Measurements from ENCODE around the gene PRELID3B.
A peak's percentile ranks its signal among the peaks of the same experiment; 100 is the strongest.
"Not testable (repeated sequence)": the region's sequence is repeated elsewhere in the genome, so short reads cannot be mapped to it uniquely, and the experiment has no call there.

PRELID3B gene

DNA sequence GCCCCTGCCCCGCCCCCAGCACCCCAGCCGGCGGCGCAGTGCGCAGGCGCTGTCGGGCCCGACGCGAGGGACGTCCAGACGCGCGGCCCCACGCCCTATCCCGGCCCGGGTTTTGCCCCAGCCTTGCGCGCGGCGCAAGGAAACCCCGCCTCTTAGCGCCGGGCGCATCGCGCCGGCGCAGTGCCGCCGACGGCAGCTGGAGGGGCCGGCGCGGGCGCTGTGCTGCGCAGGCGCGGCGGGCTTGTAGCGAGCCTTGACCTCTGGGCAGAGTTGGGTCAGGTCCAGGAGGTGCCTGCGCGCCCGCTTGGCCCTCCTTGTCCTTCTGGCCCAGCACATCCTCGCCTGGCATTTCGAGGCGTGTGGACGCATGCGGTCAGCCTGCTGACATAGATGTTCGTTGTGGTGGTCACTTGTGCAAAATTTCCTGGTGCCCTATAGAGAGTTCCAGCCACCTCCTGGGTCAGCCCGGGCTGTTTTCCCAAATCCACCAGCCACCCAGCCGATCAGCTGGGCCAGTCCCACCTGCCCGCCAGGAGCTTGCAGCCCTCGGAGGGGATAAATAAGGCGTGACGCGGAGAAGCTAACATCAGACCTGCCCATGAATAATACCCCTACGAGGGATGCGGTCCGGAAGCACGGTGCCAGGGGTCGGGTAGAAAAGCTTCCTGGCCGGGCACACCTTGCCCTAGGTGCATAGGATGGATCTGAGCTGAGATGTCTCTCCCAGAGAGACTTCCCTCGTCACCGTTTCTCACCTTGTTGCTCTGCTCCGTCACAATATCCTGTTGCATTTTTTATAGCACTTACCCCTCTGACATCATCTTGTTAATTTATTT is 428 bp upstream of the PRELID3B start:
- DNase-seq (ENCODE audit: insufficient read length, low spot score), result peak; percentile 87
- TF ChIP-seq, protein P1, sequence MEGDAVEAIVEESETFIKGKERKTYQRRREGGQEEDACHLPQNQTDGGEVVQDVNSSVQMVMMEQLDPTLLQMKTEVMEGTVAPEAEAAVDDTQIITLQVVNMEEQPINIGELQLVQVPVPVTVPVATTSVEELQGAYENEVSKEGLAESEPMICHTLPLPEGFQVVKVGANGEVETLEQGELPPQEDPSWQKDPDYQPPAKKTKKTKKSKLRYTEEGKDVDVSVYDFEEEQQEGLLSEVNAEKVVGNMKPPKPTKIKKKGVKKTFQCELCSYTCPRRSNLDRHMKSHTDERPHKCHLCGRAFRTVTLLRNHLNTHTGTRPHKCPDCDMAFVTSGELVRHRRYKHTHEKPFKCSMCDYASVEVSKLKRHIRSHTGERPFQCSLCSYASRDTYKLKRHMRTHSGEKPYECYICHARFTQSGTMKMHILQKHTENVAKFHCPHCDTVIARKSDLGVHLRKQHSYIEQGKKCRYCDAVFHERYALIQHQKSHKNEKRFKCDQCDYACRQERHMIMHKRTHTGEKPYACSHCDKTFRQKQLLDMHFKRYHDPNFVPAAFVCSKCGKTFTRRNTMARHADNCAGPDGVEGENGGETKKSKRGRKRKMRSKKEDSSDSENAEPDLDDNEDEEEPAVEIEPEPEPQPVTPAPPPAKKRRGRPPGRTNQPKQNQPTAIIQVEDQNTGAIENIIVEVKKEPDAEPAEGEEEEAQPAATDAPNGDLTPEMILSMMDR (IDR thresholded peaks at IDR 0.05; ENCODE audit: insufficient read depth, missing control alignments), result no peak
- FAIRE-seq, result no peak

DNA sequence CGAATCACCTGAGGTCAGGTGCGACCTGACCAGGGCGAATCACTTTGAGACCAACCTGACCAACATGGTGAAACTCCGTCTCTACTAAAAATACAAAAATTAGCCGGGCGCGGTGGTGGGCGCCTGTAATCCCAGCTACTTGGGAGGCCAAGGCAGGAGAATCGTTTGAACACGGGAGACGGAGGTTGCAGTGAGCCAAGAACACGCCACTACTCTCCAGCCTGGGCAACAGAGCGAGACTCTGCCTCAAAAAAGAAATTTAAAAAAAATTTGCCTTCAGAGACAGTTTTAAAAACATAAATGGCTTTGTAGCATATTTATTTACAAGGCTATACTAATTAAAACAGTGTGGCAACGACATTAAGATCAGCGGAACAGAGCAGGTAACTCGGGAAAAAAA is 1.1 kb downstream of the PRELID3B start:
- DNase-seq (ENCODE audit: insufficient read length, low spot score); FAIRE-seq: not testable (repeated sequence)

DNA sequence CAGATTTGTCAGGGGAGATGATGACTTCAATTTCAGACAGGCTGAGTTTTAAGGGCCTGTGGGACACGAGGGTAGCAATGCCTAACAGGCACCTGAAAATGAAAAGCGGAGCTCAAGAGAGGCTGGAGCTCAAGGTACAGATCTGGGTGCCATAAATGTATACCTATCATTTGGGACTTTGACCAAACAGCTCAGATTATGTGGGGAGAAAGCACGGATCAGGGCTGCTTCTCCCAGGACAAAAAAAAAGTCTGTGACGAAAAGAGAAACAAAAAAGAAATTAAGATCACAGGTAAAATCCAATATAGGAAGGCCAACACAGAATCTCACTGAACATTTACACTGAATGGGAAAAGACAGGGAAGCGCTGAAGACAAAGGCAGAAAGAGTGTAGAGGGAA is 1.9 kb downstream of the PRELID3B start:
- TF ChIP-seq, protein P1 (IDR thresholded peaks at IDR 0.05; ENCODE audit: insufficient read depth, missing control alignments), result no peak
- DNase-seq (ENCODE audit: insufficient read length, low spot score) (no peak), FAIRE-seq (no peak)

DNA sequence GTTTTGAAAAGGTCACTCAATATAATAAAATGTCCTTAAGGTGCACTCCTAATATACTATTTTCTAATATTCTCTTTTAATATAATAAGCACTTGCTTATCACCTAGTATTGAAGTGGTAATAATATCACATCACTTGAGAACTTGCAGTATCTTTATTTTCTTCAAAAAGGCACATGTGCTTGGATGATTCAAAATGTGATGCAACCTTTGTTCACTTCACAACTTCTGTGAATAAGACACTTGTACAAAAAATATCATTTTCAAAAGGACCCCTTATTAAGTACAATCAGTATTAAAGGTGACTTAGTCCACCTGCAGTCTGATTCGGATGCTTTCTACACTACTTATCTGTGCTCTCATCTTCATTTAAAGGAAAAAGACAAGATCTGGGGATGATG is 3.4 kb downstream of the PRELID3B start:
- no peak for DNase-seq (ENCODE audit: insufficient read length, low spot score)
- TF ChIP-seq, protein P1 (IDR thresholded peaks at IDR 0.05; ENCODE audit: insufficient read depth, missing control alignments), result no peak
- FAIRE-seq, result no peak

DNA sequence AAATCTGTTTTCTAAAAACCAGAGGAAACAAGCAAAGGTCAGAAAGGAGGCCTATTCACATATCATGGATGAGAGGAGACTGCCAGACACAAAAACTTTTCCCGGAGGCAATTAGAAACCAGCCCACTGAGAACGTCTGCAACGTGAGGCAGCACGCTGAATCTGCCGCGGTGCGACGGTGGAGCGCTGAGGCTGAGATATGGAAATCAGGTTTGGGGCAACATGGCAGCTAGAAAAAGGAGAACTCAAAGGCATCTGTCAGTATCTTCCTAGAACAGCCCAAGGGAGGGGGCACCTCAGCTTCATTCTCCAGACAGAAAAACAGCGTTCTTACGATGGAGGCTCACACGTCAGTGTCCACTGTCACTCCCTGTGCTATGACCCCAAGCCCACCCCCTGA is 5.2 kb downstream of the PRELID3B start:
- DNase-seq (ENCODE audit: insufficient read length, low spot score) (no peak), FAIRE-seq (no peak)
- TF ChIP-seq, protein P1 (IDR thresholded peaks at IDR 0.05; ENCODE audit: insufficient read depth, missing control alignments), result no peak

DNA sequence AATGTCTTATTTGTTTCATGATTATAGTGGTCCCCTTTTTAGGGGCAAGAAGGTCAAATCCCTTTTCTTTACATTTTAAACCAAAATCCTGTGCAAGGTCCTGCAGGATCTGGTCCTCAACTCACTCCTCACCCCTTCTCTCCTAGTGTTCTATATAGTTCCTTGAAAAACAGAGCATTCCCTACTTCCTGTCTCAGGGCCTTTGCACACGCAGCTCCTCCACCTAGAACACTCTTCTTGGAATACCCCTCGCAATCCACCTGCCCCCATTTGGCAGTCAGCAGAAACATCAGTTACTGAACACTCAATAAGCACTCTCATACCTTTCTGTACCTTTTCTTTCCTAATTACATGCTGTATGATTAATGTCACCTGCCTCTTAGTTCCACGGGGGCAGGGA is 7.2 kb downstream of the PRELID3B start:
- no peak for DNase-seq (ENCODE audit: insufficient read length, low spot score)
- no peak for FAIRE-seq
- TF ChIP-seq, protein P1 (IDR thresholded peaks at IDR 0.05; ENCODE audit: insufficient read depth, missing control alignments), result no peak

DNA sequence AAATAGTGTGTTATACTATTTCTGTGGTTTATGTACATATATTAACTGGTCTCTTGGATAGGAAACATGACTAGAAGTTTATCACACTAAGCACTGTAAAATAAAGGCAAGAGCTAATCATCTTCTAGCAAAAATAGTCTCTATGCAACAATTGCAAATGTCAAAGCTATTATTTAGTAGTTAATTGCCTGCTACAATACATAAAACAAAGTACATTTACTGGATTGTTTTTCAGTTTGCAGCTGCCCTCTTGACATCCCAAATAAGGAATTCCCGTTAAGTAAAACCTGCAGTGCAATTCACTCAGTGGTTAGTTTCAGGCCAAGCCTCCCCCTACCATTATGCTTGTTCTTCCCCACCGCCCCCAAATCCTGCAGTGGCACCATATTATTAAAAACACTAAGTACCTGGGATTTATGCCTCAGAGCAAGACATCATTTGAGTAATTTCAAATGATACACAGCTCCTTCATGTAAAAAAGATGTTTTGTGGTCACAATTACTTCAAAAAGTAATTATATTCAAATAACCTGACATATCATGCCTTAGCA is 8.9 kb downstream of the PRELID3B start:
- TF ChIP-seq, protein P1 (IDR thresholded peaks at IDR 0.05; ENCODE audit: insufficient read depth, missing control alignments), result no peak
- FAIRE-seq, result no peak
- no peak for DNase-seq (ENCODE audit: insufficient read length, low spot score)

Data from D721Med (cell line).